CD8-positive, alpha-beta memory T cell (primary cell): Measurements from ENCODE around the gene C9orf85. TPM values are rescaled to one million over a fixed set of nuclear protein-coding genes. Genes with fewer than 3 reads are reported as not detected.
A peak's percentile ranks its signal among the peaks of the same experiment; 100 is the strongest.

Source experiments
- CTCF ChIA-PET: fragments of 350-600 bp; sonication (Branson Sonifier 250); formaldehyde crosslinking; loops from one replicate; lab custom pipeline; 2021; ENCODE audit warnings: antibody characterized with exemption; lab: Charles Lee
- POLR2A ChIA-PET: fragments of 350-600 bp; sonication (Branson Sonifier 250); formaldehyde crosslinking; loops from one replicate; lab custom pipeline; 2021; ENCODE audit warnings: antibody characterized with exemption; lab: Charles Lee
- DNase-seq, 5 donors: peaks; one replicate each; pipeline versions ENCODE4 v3.0.0 to v3.0.0-alpha.2; 2020 to 2022; ENCODE audit warnings: mixed read lengths in 1 of 5
- H3K27ac ChIP-seq: one replicate; pipeline ENCODE4 v1.7.0; 2013; ENCODE audit warnings: low read depth, mild to moderate bottlenecking, low read length, moderate library complexity
- H3K27me3 ChIP-seq: 2 replicates; pipeline ENCODE4 v1.7.0; 2013; ENCODE audit warnings: low read length, mild to moderate bottlenecking; ENCODE audit not compliant: insufficient read depth, poor library complexity, severe bottlenecking
- H3K36me3 ChIP-seq: 2 replicates; pipeline ENCODE4 v1.7.0; 2013; ENCODE audit warnings: mild to moderate bottlenecking, low read length, moderate library complexity; ENCODE audit not compliant: insufficient read depth
- H3K4me1 ChIP-seq: 2 replicates; pipeline ENCODE4 v1.7.0; 2013; ENCODE audit warnings: mild to moderate bottlenecking, low read length, moderate library complexity; ENCODE audit not compliant: insufficient read depth
- H3K4me3 ChIP-seq: 2 replicates; pipeline ENCODE4 v1.7.0; 2013; ENCODE audit warnings: mild to moderate bottlenecking, low read length
- H3K9me3 ChIP-seq: 2 replicates; pipeline ENCODE4 v1.7.0; 2013; ENCODE audit warnings: mild to moderate bottlenecking, low read length
- H3K27ac Mint-ChIP-seq, 8 donors: one replicate each; pipeline ENCODE4 v1.8.0; 2020 to 2021; ENCODE audit warnings: mixed read lengths in 8 of 8, mild to moderate bottlenecking in 6 of 8, inconsistent platforms in 3 of 8, moderate library complexity in 3 of 8
- H3K27me3 Mint-ChIP-seq, 2 donors: one replicate each; pipeline ENCODE4 v1.8.0; 2020 to 2021; ENCODE audit warnings: mixed read lengths in 2 of 2, mild to moderate bottlenecking in 1 of 2, moderate library complexity in 1 of 2
- H3K36me3 Mint-ChIP-seq, 3 donors: one replicate each; pipeline ENCODE4 v1.8.0; 2020 to 2021; ENCODE audit warnings: mixed read lengths in 3 of 3, inconsistent platforms in 1 of 3, mild to moderate bottlenecking in 1 of 3
- H3K4me1 Mint-ChIP-seq, 3 donors: one replicate each; pipeline ENCODE4 v1.8.0; 2020 to 2021; ENCODE audit warnings: mixed read lengths in 3 of 3, inconsistent platforms in 1 of 3, mild to moderate bottlenecking in 1 of 3
- H3K4me3 Mint-ChIP-seq, 7 donors: one replicate each; pipeline ENCODE4 v1.8.0; 2020 to 2021; ENCODE audit warnings: mixed read lengths in 7 of 7, mild to moderate bottlenecking in 6 of 7, moderate library complexity in 4 of 7, inconsistent platforms in 2 of 7
- H3K9me3 Mint-ChIP-seq, 5 donors: one replicate each; pipeline ENCODE4 v1.8.0; 2020 to 2022; ENCODE audit warnings: mixed read lengths in 5 of 5, mild to moderate bottlenecking in 3 of 5, moderate library complexity in 2 of 5, inconsistent platforms in 1 of 5
- polyA plus RNA-seq: library from polyadenylated mRNA; unstranded; fragments of 300-500 nt; fragmentation: Illumina TruSeq; gene quantifications from one replicate; pipeline ENCODE4 v1.2.3, GENCODE V29; 2021
- total RNA-seq, 2 experiments: library from RNA; stranded (reverse); gene quantifications; one replicate each; pipeline ENCODE4 v1.2.3, GENCODE V29; 2021

The C9orf85 gene
- total and polyA plus RNA-seq, 3 experiments from 2014 or later, result 11.4 to 13.5 (median 12.3) TPM

DNA sequence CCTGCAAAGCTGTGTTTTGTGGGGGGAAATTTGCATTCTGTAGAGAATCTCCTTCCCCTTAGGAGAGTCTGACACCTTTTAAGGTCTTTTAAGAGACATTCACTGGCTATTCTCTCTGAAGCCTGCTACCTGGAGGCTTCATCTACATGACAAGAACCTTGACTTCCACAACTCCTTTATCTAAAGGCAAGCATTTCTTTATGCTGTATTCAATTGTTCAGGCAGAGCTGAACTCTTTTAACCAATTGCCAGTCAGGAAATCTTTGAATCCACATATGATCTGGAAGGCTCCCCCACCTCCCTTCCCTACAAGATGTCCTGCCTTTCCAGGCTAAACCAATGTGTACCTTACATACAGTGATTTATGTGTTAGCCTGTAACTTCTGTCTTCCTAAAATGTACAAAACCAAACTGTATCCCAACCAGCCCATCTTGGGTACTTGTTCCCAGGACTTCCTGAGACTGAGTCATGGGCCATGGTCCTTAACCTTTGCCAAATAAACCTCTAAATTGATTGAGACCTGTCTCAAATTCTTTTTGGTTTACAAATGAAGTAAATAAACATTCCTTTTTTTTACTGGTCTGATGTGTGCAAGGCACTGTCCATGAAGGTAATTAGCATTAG, 9.9 kb downstream of the C9orf85 start:
- Histone ChIP-seq H3K4me1 (no peaks in the 10 kb centered on the region), H3K27ac (no peak overlapping the region), H3K36me3 (no peaks in the 10 kb centered on the region), H3K9me3 (no peaks in the 10 kb centered on the region), H3K27me3 (no peaks in the 10 kb centered on the region), H3K4me3 (no peak overlapping the region)
- Mint-ChIP-seq H3K9me3 (no peaks in the 10 kb centered on the region), H3K4me3 (no peak overlapping the region), H3K36me3 (peaks cover 0 to 49% (median 9%) of the 10 kb centered on the region in 3 donors), H3K27ac (peak overlapping the region in 2 of 8 donors; percentile 15 to 22), H3K27me3 (no peaks in the 10 kb centered on the region), H3K4me1 (peaks cover 25 to 36% (median 25%) of the 10 kb centered on the region in 3 donors)
- DNase-seq, result no peak
- ChIA-PET POLR2A (interaction anchor here (0.6 kb wide), 1 partner anchor 9 kb away, joined by 3 read pairs; no protein-coding TSS in a partner anchor), CTCF (interaction anchor here (1.0 to 1.2 kb wide), 2 partner anchors 10 kb away, joined by 3 read pairs; partner anchors contain the start of genes ABHD17B and C9orf85)

GRCh38 chr9:71924576-71924975, 13.1 kb downstream of the C9orf85 start:
- no peak for DNase-seq
- H3K27me3 Mint-ChIP-seq, result no peaks in the 10 kb centered on the region
- H3K27me3 ChIP-seq, result no peaks in the 10 kb centered on the region
- H3K36me3 Mint-ChIP-seq, result peaks cover 0 to 39% (median 10%) of the 10 kb centered on the region in 3 donors
- CTCF ChIA-PET, result interaction anchor here (0.6 kb wide), 1 partner anchor 25 kb away, joined by 3 read pairs; no protein-coding TSS in a partner anchor
- H3K27ac ChIP-seq, result no peak overlapping the region
- no peak overlapping the region for H3K27ac Mint-ChIP-seq
- H3K4me3 ChIP-seq, result no peak overlapping the region
- peaks cover 11 to 19% (median 12%) of the 10 kb centered on the region in 3 donors for H3K4me1 Mint-ChIP-seq
- H3K9me3 Mint-ChIP-seq, result no peaks in the 10 kb centered on the region
- no peaks in the 10 kb centered on the region for H3K36me3 ChIP-seq
- H3K4me3 Mint-ChIP-seq, result no peak overlapping the region
- POLR2A ChIA-PET, result no interaction called here
- H3K4me1 ChIP-seq, result no peaks in the 10 kb centered on the region
- H3K9me3 ChIP-seq, result no peaks in the 10 kb centered on the region

DNA sequence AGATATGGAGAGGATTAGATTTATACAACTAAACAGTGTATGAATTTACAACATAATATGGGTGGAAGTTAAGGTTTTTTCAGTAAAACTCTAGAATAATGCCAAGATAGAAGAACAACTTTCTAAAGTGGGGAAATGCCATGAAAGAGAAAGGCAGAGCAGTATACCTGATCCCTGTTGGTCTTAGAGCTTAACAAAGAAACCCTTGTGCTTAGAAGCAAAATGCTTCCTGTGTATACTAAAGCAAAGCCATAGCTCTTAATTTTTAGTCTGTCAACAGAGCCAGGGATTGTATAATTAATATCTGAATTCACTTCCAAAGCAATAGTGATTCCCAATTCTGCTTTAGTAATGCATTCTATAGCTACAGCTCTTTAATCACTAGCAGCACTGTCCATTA, 14.4 kb downstream of the C9orf85 start:
- POLR2A ChIA-PET, result no interaction called here
- peaks cover 11 to 16% (median 12%) of the 10 kb centered on the region in 3 donors for H3K4me1 Mint-ChIP-seq
- H3K9me3 ChIP-seq, result no peaks in the 10 kb centered on the region
- CTCF ChIA-PET, result no interaction called here
- H3K36me3 ChIP-seq, result no peaks in the 10 kb centered on the region
- no peak for DNase-seq
- no peaks in the 10 kb centered on the region for H3K9me3 Mint-ChIP-seq
- peaks cover 0 to 31% (median 9%) of the 10 kb centered on the region in 3 donors for H3K36me3 Mint-ChIP-seq
- H3K4me3 ChIP-seq, result no peak overlapping the region
- H3K4me1 ChIP-seq, result no peaks in the 10 kb centered on the region
- no peaks in the 10 kb centered on the region for H3K27me3 Mint-ChIP-seq
- H3K27ac ChIP-seq, result no peak overlapping the region
- H3K27ac Mint-ChIP-seq, result no peak overlapping the region
- no peak overlapping the region for H3K4me3 Mint-ChIP-seq
- H3K27me3 ChIP-seq, result no peaks in the 10 kb centered on the region

- H3K36me3 Mint-ChIP-seq, result peaks cover 0 to 22% (median 7%) of the 10 kb centered on the region in 3 donors
- Histone ChIP-seq H3K4me3 (no peak overlapping the region), H3K4me1 (no peaks in the 10 kb centered on the region), H3K27me3 (no peaks in the 10 kb centered on the region), H3K36me3 (no peaks in the 10 kb centered on the region), H3K27ac (no peak overlapping the region), H3K9me3 (no peaks in the 10 kb centered on the region)
- H3K4me3 Mint-ChIP-seq, result no peak overlapping the region
- no peaks in the 10 kb centered on the region for H3K27me3 Mint-ChIP-seq
- H3K9me3 Mint-ChIP-seq, result peaks cover 0 to 7% (median 0%) of the 10 kb centered on the region in 5 donors
- peaks cover 5 to 10% (median 9%) of the 10 kb centered on the region in 3 donors for H3K4me1 Mint-ChIP-seq
- DNase-seq, result no peak
- ChIA-PET CTCF (no interaction called here), POLR2A (no interaction called here)
- H3K27ac Mint-ChIP-seq, result no peak overlapping the region
These were observed 16.9 kb downstream of the C9orf85 start for GRCh38 chr9:71928376-71928775.

DNA sequence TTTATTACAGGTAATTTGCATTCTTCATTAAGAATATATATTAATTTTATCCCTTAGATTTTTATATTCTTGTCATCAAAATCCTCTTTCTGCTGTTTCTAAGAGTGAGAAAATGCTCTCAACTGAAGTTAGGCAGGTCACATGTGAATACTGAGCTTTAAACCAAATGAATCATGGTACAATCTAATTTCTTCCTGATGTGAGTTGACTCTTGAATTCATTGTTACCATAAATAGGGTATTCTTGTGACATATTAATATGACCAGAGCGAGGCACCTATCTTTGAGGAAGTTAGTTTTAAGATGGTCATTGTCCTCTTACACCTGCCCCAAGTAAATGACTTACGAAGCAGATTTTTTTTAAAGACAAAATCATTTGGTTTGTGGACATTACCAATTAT, 17.4 kb downstream of the C9orf85 start:
- H3K9me3 Mint-ChIP-seq, result peaks cover 0 to 7% (median 0%) of the 10 kb centered on the region in 5 donors
- no peak overlapping the region for H3K27ac Mint-ChIP-seq
- peaks cover 5 to 14% (median 5%) of the 10 kb centered on the region in 3 donors for H3K4me1 Mint-ChIP-seq
- Histone ChIP-seq H3K4me3 (no peak overlapping the region), H3K27ac (no peak overlapping the region), H3K4me1 (no peaks in the 10 kb centered on the region), H3K27me3 (no peaks in the 10 kb centered on the region), H3K36me3 (no peaks in the 10 kb centered on the region), H3K9me3 (no peaks in the 10 kb centered on the region)
- peaks cover 0 to 19% (median 5%) of the 10 kb centered on the region in 3 donors for H3K36me3 Mint-ChIP-seq
- ChIA-PET POLR2A (no interaction called here), CTCF (no interaction called here)
- no peak overlapping the region for H3K4me3 Mint-ChIP-seq
- H3K27me3 Mint-ChIP-seq, result no peaks in the 10 kb centered on the region
- no peak for DNase-seq

GRCh38 chr9:71929223-71929622, 17.8 kb downstream of the C9orf85 start:
- H3K27ac ChIP-seq, result no peak overlapping the region
- H3K27me3 ChIP-seq, result no peaks in the 10 kb centered on the region
- H3K4me3 Mint-ChIP-seq, result no peak overlapping the region
- CTCF ChIA-PET, result no interaction called here
- no peak for DNase-seq
- H3K9me3 ChIP-seq, result no peaks in the 10 kb centered on the region
- no peak overlapping the region for H3K27ac Mint-ChIP-seq
- no peak overlapping the region for H3K4me3 ChIP-seq
- H3K4me1 Mint-ChIP-seq, result peaks cover 3 to 15% (median 5%) of the 10 kb centered on the region in 3 donors
- H3K36me3 ChIP-seq, result no peaks in the 10 kb centered on the region
- no peaks in the 10 kb centered on the region for H3K27me3 Mint-ChIP-seq
- POLR2A ChIA-PET, result no interaction called here
- H3K4me1 ChIP-seq, result no peaks in the 10 kb centered on the region
- peaks cover 0 to 15% (median 5%) of the 10 kb centered on the region in 3 donors for H3K36me3 Mint-ChIP-seq
- peaks cover 0 to 7% (median 0%) of the 10 kb centered on the region in 5 donors for H3K9me3 Mint-ChIP-seq

- Histone ChIP-seq H3K9me3 (no peaks in the 10 kb centered on the region), H3K36me3 (no peaks in the 10 kb centered on the region), H3K4me3 (no peak overlapping the region), H3K4me1 (no peaks in the 10 kb centered on the region), H3K27ac (no peak overlapping the region), H3K27me3 (no peaks in the 10 kb centered on the region)
- ChIA-PET POLR2A (no interaction called here), CTCF (no interaction called here)
- no peak for DNase-seq
- Mint-ChIP-seq H3K27ac (no peak overlapping the region), H3K27me3 (no peaks in the 10 kb centered on the region), H3K4me1 (peaks cover 4 to 19% (median 7%) of the 10 kb centered on the region in 3 donors), H3K36me3 (peaks cover 0 to 14% (median 5%) of the 10 kb centered on the region in 3 donors), H3K4me3 (no peak overlapping the region), H3K9me3 (peaks cover 0 to 7% (median 0%) of the 10 kb centered on the region in 5 donors)
These were observed 18.5 kb downstream of the C9orf85 start for GRCh38 chr9:71929791-71930440.

- peaks cover 11 to 31% (median 20%) of the 10 kb centered on the region in 3 donors for H3K4me1 Mint-ChIP-seq
- ChIA-PET CTCF (interaction anchor here (1.5 kb wide), 1 partner anchor 10 kb away, joined by 3 read pairs; no protein-coding TSS in a partner anchor), POLR2A (no interaction called here)
- no peaks in the 10 kb centered on the region for H3K27me3 ChIP-seq
- H3K9me3 Mint-ChIP-seq, result peaks cover 0 to 7% (median 0%) of the 10 kb centered on the region in 5 donors
- H3K4me3 ChIP-seq, result no peak overlapping the region
- H3K4me1 ChIP-seq, result no peaks in the 10 kb centered on the region
- no peak for DNase-seq
- no peak overlapping the region for H3K4me3 Mint-ChIP-seq
- no peaks in the 10 kb centered on the region for H3K9me3 ChIP-seq
- H3K27ac Mint-ChIP-seq, result no peak overlapping the region
- H3K27ac ChIP-seq, result no peak overlapping the region
- H3K27me3 Mint-ChIP-seq, result no peaks in the 10 kb centered on the region
- H3K36me3 ChIP-seq, result no peaks in the 10 kb centered on the region
- peaks cover 0 to 13% (median 7%) of the 10 kb centered on the region in 3 donors for H3K36me3 Mint-ChIP-seq
These were observed 19.7 kb downstream of the C9orf85 start for GRCh38 chr9:71931166-71931565.
